ENCODE measurements around the gene PPP1R14D. TPM values are rescaled to one million over a fixed set of nuclear protein-coding genes. Genes with fewer than 3 reads are reported as not detected.

Gene PPP1R14D
- total RNA-seq, 1 donor from 2014 or later: 23.4 TPM

GRCh38 chr15:40852529-40852928 lies 24.0 kb upstream of the PPP1R14D start:
- no peak for DNase-seq (ENCODE audit: low spot score)

DNA sequence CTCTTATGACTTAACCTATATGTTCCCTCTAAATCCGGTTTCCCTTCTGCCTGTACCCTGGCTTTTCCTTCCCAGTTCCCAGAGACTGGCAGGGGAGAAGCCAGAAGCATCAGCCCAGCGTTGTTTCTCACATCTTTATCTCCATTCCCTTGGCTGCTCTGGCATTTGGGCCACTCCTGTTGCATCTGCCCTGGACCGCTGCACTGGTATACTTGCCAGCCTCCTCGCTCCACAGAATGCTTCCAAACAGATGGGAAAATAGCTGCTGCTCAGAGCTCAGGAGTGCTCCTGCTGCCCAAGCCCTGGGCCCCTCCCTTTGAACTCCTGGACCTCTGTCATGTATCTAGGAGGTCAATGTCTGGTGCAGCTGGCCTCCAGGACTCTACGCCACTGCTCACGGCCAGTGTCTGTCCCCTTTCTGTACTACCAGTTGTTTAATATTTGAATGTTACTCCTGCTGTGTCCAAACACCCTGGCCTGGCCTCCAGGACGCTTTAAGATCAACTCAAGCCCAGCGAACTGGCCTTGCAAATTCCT lies 22.1 kb upstream of the PPP1R14D start:
- no peak for DNase-seq (ENCODE audit: low spot score)

DNA sequence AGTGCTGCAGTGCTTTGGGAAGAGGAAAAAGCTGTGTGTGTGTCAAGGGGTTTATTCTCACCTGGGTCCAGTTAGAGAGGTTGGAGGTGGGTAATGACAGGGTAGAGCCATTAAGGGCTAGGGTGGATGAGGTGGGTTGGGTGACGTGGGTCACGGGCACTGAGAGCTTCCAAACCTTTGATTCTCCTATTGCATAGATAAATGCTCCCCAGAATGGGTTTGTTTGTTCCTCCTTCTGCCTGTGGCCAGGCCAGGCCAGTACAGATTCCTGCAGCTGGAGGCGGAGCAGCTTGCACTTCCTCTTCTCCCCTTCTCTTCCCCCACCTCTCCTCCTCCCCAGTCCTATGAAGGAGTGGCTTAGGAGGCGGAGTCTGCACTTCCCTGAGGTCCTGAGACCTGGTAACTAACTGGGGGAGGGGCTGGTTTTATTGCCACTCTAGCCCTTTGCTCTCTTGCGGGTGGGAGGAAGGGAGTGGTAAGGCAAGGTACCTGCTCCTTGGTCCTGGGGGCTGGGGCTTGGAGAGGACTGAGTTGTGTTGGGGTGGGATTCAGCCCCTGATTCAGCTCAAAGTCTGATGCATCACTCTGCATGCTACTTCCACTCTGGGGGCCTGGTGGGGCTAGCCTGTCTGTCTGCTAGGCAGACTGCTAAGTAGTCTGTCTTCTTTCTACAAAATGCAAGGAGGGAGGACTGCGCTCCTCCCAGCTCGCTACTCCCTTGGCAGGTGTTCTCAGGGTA lies 18.9 kb upstream of the PPP1R14D start:
- DNase-seq (ENCODE audit: low spot score): peak; percentile 81

GRCh38 chr15:40846841-40847222 lies 18.3 kb upstream of the PPP1R14D start:
- DNase-seq (ENCODE audit: low spot score): no peak

DNA sequence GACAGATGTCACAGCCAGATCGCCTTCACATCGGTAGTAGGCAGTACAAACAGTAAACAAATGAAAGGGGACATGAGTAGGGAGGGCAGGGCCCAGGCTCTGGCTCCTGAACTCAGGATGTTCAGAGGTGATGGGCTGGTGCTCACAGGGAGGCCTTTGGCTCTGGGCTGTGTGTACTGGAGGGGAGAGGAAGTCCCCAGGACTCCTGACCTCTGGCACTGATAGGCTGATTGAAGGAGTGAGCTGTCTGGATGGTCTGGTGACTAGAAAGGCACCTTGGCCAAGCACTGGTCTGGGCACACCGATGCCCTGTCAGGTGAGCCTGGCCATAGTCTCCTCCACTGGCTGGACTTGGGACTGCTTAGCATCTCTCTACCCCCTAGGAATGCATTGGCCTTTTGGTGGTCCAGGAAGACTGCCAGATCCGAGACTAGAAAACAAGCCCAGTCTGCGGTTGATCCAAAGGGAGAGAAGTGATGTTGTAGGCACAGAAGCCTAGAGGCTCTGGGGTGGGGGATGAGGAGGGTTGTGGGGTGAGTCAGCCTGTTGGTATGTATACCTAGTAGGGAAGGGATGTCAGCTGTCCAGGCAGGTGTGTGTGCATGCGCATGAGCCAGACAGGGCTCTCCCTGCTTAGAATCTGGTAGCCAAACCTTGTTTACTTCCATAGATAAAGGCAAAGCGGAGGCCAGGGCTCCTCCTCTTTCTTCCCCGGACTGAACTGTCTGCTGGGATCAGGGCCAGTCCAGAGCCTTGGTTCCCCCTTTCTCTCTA lies 17.2 kb upstream of the PPP1R14D start:
- DNase-seq (ENCODE audit: low spot score): peak; percentile 91

GRCh38 chr15:40845036-40845435 lies 16.5 kb upstream of the PPP1R14D start:
- DNase-seq (ENCODE audit: low spot score): no peak

DNA sequence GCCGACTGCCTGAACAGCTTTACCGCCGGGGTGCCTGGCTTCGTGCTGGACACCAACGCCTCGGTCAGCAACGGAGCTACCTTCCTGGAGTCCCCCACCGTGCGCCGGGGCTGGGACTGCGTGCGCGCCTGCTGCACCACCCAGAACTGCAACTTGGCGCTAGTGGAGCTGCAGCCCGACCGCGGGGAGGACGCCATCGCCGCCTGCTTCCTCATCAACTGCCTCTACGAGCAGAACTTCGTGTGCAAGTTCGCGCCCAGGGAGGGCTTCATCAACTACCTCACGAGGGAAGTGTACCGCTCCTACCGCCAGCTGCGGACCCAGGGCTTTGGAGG lies 16.2 kb upstream of the PPP1R14D start:
- DNase-seq (ENCODE audit: low spot score): no peak

GRCh38 chr15:40843885-40844695 lies 15.6 kb upstream of the PPP1R14D start, which contains the start of gene SPINT1:
Gene SPINT1 (plus strand): TSS chr15:40844048. CDS start chr15:40844555, 507 bp downstream.
- peak; percentile 71 for DNase-seq (ENCODE audit: low spot score)

DNA sequence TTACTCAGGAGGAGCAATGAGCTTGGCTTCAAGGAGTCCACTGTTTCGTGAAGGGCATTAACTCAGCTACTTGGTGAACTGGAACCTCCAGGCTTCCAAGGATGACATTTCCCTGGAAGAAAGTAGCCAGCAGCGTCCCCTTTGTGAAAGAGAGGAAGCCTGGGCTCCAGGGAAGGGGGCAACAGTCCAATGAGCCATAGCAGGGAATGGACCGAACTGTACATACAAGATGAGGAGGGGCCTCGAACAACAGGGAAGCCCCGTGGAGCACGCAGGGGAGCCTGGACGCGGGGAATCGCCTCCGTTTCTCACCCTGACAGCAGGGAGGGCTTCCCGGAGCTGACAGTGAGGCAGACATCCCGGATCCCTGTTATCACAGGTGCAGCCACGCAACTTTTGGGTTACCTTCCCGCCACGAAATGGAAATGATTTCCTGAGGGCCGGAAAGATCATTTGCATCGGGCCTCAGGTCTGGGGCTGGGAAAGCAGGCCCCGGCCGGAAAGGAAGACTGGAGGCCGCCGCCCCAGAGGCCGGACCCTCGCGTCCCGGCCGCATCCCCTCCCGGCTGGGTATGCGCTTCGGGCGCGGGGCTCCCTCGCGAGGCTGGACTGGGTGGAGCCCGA lies 14.9 kb upstream of the PPP1R14D start:
- DNase-seq (ENCODE audit: low spot score): no peak

DNA sequence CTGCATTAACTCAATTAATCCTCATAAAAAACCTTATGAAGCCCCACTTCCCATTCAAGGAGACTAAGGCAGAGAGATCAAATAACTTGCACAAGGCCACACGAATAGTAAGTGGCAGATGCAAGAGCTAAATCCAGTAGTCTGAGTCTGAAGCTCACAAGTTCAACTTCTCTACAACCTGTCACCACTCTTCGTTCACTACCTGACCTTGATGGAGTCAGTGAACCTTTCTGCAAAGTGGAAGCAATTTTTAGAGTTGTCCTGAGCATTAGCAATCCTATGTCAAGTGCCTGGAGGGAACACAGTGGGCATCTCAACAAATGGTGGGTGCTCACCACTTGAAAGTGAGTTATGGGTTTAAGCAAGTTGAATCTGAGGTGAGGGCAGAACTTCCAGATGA lies 13.2 kb upstream of the PPP1R14D start:
- DNase-seq (ENCODE audit: low spot score): no peak

DNA sequence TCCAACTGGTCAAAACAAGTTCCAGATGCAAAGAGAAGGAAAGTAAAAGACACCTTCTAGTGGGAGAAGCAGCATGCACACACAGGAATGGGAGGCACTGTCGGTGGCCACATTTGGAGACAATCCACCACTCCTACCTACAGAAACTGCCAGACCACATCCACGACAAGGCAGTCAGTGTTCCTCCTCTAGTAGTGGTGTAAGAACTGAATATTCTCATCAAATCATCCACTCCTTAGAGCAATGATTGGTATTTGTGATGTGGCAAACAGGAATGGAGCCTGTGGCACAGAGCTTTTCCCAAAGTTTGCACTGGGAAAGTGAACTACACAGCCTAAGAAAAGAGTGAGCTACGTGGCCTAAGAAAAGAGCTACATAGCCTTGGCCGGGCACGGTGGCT lies 10.2 kb upstream of the PPP1R14D start:
- no peak for DNase-seq (ENCODE audit: low spot score)

GRCh38 chr15:40836020-40836419 lies 7.5 kb upstream of the PPP1R14D start:
- no peak for DNase-seq (ENCODE audit: low spot score)

DNA sequence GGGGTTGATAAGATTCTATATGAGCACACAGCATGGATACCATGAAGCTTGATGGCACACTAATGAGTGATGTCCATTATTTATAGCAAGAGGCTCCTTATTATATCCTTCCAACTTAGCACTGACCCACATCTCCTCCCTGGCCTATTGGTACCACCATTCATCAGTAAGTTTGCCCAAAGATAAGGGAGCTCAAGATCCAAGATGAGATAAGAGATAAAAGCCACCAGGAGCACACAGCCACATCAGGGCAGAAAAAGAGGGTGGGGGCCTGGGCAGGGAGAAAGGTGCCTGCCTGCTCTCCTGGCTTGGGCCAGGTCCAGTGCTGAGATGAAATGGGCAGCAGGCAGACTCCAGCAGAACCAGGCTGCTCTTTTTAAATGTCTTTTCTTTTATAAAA lies 4.4 kb upstream of the PPP1R14D start:
- no peak for DNase-seq (ENCODE audit: low spot score)

- DNase-seq (ENCODE audit: low spot score): no peak
These were observed 3.4 kb upstream of the PPP1R14D start for GRCh38 chr15:40831861-40832260.

GRCh38 chr15:40830884-40831283 lies 2.4 kb upstream of the PPP1R14D start:
- DNase-seq (ENCODE audit: low spot score): no peak

DNA sequence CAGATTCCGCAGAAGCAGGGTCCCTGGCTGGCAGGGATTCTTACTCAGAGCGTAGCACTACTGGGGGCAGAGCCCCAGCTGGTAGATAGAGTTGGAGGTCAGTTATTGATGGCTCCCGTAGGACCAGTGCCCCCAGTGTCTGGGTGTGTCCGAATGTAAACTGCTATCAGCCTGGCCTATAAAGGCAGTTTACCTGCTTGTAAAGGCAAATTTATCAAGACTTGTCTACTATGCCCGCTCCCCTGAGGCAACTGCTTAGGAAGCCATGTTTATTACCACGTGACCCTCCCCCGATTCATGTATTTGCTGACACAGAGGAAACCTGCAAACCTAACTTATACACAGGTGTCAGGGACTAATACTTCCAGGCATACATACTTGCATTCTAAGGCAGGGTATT lies 607 bp upstream of the PPP1R14D start:
- no peak for DNase-seq (ENCODE audit: low spot score)

- no peak for DNase-seq (ENCODE audit: low spot score)
These were observed 2.0 kb downstream of the PPP1R14D start for GRCh38 chr15:40826423-40827075.

DNA sequence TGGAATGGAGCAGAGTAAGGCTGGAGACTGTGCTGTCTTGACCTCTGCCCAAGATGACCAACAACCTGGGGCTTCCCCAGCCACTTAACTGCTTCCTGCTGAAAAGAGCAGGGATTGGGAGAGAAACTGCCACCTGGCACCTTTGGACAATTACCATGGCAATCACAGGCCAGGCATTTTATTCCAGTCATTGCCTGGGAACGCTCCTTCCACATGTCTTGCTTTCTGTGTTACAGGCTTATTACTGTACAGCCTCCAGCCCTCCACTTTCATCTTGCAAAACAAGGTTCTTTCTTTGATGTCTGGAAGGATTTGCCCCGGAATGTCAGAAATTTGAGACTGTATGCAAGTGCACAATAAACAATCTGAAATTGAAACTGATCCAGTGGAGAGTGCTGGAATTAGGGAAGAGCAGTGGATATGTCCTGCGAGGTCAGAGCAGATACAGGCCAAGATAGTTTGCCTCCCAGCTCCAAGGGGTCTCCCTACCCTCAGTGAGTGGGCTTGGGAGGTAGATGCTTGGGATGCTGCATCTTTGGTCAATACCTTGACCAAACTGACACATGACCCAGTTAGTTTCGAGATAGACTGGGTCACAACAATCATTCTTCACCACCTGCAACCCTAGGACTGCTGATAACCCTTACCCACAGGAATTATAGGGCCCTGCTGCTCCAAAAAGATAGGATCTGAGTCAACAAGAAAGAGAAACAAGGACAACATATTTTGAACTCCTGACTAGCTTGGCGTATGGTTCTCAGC lies 2.7 kb downstream of the PPP1R14D start:
- DNase-seq (ENCODE audit: low spot score): no peak

- DNase-seq (ENCODE audit: low spot score): no peak
These were observed 4.8 kb downstream of the PPP1R14D start for GRCh38 chr15:40823572-40824343.

GRCh38 chr15:40821195-40821594 lies 7.3 kb downstream of the PPP1R14D start:
- DNase-seq (ENCODE audit: low spot score): no peak
